WTC11 (cell line): ENCODE measurements around the gene INPP5F. TPM values are rescaled to one million over a fixed set of nuclear protein-coding genes. Genes with fewer than 3 reads are reported as not detected.

Experiments used
- ATAC-seq: fragments of 200-7000 bp; cut with Tn5 transposase; 2 replicates; pipeline ENCODE4 v1.10.0; 2021; ENCODE audit warnings: mild to moderate bottlenecking, moderate library complexity
- CTCF ChIA-PET: fragments of 300-600 bp; sonication (Branson Sonifier 250); formaldehyde crosslinking; loops from one replicate; lab custom pipeline; 2021; ENCODE audit warnings: antibody characterized with exemption; lab: Charles Lee
- POLR2A ChIA-PET: fragments of 350-600 bp; sonication (Branson Sonifier 250); formaldehyde crosslinking; loops from one replicate; lab custom pipeline; 2021; ENCODE audit warnings: antibody characterized with exemption; lab: Charles Lee
- DNase-seq: peaks from one replicate; pipeline ENCODE4 v3.0.0; 2021; ENCODE audit warnings: low spot score
- H3K27ac Mint-ChIP-seq: 2 replicates; pipeline ENCODE4 v1.8.0; 2021; ENCODE audit warnings: mixed read lengths
- H3K27me3 Mint-ChIP-seq: 2 replicates; pipeline ENCODE4 v1.8.0; 2021; ENCODE audit warnings: low read depth, mild to moderate bottlenecking, moderate library complexity, mixed read lengths
- H3K36me3 Mint-ChIP-seq: 2 replicates; pipeline ENCODE4 v1.8.0; 2021; ENCODE audit warnings: mixed read lengths
- H3K4me1 Mint-ChIP-seq: 2 replicates; pipeline ENCODE4 v1.8.0; 2022; ENCODE audit warnings: mixed read lengths
- H3K4me3 Mint-ChIP-seq: 2 replicates; pipeline ENCODE4 v1.8.0; 2021; ENCODE audit warnings: mild to moderate bottlenecking, moderate library complexity, mixed read lengths
- H3K9me3 Mint-ChIP-seq: 2 replicates; pipeline ENCODE4 v1.8.0; 2021; ENCODE audit warnings: mixed read lengths
- ELF4 ChIP-seq: sonication (generic); formaldehyde crosslinking; IDR thresholded peaks from 2 replicates; pipeline ENCODE4 v1.8.1; 2022; ENCODE audit warnings: low read depth, mild to moderate bottlenecking, moderate library complexity, missing genetic modification reagents
- EMX1 ChIP-seq: fragments of 250-450 bp; sonication (Bioruptor Pico); IDR thresholded peaks from 2 replicates; pipeline ENCODE4 v1.8.0; 2021; ENCODE audit warnings: mild to moderate bottlenecking
- FOXP1 ChIP-seq: sonication (generic); formaldehyde crosslinking; IDR thresholded peaks from 2 replicates; pipeline ENCODE4 v1.8.0; 2022; ENCODE audit warnings: missing genetic modification reagents, mild to moderate bottlenecking, moderate library complexity, borderline replicate concordance
- NR3C1 ChIP-seq: sonication (generic); formaldehyde crosslinking; conservative IDR thresholded peaks from 2 replicates; pipeline ENCODE4 v1.8.1; 2023; ENCODE audit warnings: low read depth, mild to moderate bottlenecking, missing genetic modification reagents
- OVOL2 ChIP-seq: fragments of 250-450 bp; sonication (Bioruptor Pico); IDR thresholded peaks from 2 replicates; pipeline ENCODE4 v1.9.0; 2021; ENCODE audit warnings: mild to moderate bottlenecking, borderline replicate concordance
- ZNF232 ChIP-seq: sonication (generic); formaldehyde crosslinking; IDR thresholded peaks from 2 replicates; pipeline ENCODE4 v1.8.0; 2022; ENCODE audit warnings: mild to moderate bottlenecking, missing genetic modification reagents
- total RNA-seq: library from RNA; stranded (reverse); gene quantifications from 3 replicates; pipeline ENCODE4 v1.2.3, GENCODE V29; 2021
- TF ChIP-seq, protein P1 (sequence below): fragments of 250-450 bp; sonication (Bioruptor Pico); IDR thresholded peaks from 2 replicates; pipeline ENCODE4 v1.9.0; 2021; ENCODE audit warnings: mild to moderate bottlenecking
- TF ChIP-seq, protein P2 (sequence below): sonication (generic); formaldehyde crosslinking; IDR thresholded peaks from 2 replicates; pipeline ENCODE4 v1.8.1; 2022; ENCODE audit warnings: low read depth, mild to moderate bottlenecking, moderate library complexity, missing genetic modification reagents, borderline replicate concordance
- TF ChIP-seq, protein P3 (sequence below): sonication (generic); formaldehyde crosslinking; IDR thresholded peaks from 2 replicates; pipeline ENCODE4 v1.8.0; 2023; ENCODE audit warnings: missing genetic modification reagents
- TF ChIP-seq, protein P4 (sequence below): fragments of 250-450 bp; sonication (Bioruptor Pico); IDR thresholded peaks from 2 replicates; pipeline ENCODE4 v2.1.2; 2022; ENCODE audit warnings: mild to moderate bottlenecking, moderate library complexity
- TF ChIP-seq, protein P5 (sequence below): sonication (generic); formaldehyde crosslinking; IDR thresholded peaks from 2 replicates; pipeline ENCODE4 v1.8.0; 2023; ENCODE audit warnings: missing genetic modification reagents, mild to moderate bottlenecking, borderline replicate concordance
- TF ChIP-seq, protein P6 (sequence below): fragments of 250-450 bp; sonication (Bioruptor Pico); IDR thresholded peaks from 2 replicates; pipeline ENCODE4 v1.9.0; 2021; ENCODE audit warnings: moderate library complexity, mild to moderate bottlenecking, inconsistent platforms, borderline replicate concordance
- TF ChIP-seq, protein P7 (sequence below): sonication (generic); formaldehyde crosslinking; IDR thresholded peaks from 2 replicates; pipeline ENCODE4 v1.8.1; 2022; ENCODE audit warnings: low read depth, missing genetic modification reagents, borderline replicate concordance
- TF ChIP-seq, protein P8 (sequence below): sonication (generic); formaldehyde crosslinking; IDR thresholded peaks from 2 replicates; pipeline ENCODE4 v1.8.1; 2023; ENCODE audit warnings: mild to moderate bottlenecking, moderate library complexity, missing genetic modification reagents
- TF ChIP-seq, protein P9 (sequence below): fragments of 250-450 bp; sonication (Bioruptor Pico); IDR thresholded peaks from 2 replicates; pipeline ENCODE4 v1.9.0; 2021; ENCODE audit warnings: mild to moderate bottlenecking

The INPP5F gene
- total RNA-seq, 1 experiment from 2014 or later = 83.3 TPM

DNA sequence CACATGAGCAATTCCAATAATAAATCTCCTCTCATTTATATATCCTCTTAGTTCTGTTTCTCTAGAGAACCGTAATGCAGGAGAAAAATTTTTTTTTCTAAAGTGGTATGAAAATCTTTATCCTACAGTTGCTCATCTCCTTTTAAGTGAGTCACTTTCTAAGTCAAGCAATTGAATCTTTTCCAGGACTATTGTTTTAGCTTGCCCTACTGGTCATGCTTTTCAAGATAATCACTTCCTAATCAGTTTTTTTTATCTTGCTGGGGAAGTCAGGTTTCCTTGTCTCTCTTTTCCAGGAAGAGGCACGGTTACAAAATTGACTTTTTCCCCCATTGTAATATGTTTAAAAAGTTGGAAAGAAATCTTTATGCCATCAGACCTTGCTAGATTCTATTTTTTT lies 44.0 kb downstream of the INPP5F start (continued):
- TF ChIP-seq, protein P1, sequence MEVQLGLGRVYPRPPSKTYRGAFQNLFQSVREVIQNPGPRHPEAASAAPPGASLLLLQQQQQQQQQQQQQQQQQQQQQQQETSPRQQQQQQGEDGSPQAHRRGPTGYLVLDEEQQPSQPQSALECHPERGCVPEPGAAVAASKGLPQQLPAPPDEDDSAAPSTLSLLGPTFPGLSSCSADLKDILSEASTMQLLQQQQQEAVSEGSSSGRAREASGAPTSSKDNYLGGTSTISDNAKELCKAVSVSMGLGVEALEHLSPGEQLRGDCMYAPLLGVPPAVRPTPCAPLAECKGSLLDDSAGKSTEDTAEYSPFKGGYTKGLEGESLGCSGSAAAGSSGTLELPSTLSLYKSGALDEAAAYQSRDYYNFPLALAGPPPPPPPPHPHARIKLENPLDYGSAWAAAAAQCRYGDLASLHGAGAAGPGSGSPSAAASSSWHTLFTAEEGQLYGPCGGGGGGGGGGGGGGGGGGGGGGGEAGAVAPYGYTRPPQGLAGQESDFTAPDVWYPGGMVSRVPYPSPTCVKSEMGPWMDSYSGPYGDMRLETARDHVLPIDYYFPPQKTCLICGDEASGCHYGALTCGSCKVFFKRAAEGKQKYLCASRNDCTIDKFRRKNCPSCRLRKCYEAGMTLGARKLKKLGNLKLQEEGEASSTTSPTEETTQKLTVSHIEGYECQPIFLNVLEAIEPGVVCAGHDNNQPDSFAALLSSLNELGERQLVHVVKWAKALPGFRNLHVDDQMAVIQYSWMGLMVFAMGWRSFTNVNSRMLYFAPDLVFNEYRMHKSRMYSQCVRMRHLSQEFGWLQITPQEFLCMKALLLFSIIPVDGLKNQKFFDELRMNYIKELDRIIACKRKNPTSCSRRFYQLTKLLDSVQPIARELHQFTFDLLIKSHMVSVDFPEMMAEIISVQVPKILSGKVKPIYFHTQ = no peak

DNA sequence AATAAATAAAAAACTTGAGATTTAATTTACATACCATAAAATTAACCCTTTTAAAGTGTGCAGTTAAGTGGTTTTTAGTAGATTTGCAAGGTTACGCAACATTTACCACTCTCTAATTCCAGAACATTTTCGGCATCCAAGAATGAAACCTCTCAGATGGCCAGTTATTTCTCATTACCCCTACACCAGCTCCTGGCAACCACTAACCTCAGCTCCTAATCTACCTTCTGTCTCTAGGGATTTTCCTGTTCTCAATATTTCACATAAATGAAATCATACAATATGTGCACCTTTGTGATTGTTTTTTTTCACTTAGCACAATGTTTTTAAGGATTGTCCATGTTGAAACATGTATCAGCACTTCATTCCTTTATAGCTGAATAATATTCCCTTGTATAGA lies 45.1 kb downstream of the INPP5F start:
- POLR2A ChIA-PET = no interaction called here
- TF ChIP-seq, protein P2, sequence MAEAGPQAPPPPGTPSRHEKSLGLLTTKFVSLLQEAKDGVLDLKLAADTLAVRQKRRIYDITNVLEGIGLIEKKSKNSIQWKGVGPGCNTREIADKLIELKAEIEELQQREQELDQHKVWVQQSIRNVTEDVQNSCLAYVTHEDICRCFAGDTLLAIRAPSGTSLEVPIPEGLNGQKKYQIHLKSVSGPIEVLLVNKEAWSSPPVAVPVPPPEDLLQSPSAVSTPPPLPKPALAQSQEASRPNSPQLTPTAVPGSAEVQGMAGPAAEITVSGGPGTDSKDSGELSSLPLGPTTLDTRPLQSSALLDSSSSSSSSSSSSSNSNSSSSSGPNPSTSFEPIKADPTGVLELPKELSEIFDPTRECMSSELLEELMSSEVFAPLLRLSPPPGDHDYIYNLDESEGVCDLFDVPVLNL (CRISPR knock-in tag) = no peak
- TF ChIP-seq, protein P3, sequence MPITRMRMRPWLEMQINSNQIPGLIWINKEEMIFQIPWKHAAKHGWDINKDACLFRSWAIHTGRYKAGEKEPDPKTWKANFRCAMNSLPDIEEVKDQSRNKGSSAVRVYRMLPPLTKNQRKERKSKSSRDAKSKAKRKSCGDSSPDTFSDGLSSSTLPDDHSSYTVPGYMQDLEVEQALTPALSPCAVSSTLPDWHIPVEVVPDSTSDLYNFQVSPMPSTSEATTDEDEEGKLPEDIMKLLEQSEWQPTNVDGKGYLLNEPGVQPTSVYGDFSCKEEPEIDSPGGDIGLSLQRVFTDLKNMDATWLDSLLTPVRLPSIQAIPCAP = no peak
- TF ChIP-seq ELF4 (CRISPR knock-in tag) (no peak), ZNF232 (CRISPR knock-in tag) (no peak), NR3C1 (CRISPR knock-in tag) (no peak), FOXP1 (no peak)
- TF ChIP-seq, protein P4, sequence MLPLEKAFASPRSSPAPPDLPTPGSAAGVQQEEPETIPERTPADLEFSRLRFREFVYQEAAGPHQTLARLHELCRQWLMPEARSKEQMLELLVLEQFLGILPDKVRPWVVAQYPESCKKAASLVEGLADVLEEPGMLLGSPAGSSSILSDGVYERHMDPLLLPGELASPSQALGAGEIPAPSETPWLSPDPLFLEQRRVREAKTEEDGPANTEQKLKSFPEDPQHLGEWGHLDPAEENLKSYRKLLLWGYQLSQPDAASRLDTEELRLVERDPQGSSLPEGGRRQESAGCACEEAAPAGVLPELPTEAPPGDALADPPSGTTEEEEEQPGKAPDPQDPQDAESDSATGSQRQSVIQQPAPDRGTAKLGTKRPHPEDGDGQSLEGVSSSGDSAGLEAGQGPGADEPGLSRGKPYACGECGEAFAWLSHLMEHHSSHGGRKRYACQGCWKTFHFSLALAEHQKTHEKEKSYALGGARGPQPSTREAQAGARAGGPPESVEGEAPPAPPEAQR (CRISPR knock-in tag) = no peak
- DNase-seq (no peak), ATAC-seq (no peak)
- Mint-ChIP-seq H3K36me3 (no peaks in the 10 kb centered on the region), H3K27ac (no peak overlapping the region), H3K4me1 (peaks cover 3% of the 10 kb centered on the region; the same call in 1 of the 2 replicates), H3K27me3 (no peaks in the 10 kb centered on the region), H3K9me3 (no peaks in the 10 kb centered on the region), H3K4me3 (no peak overlapping the region)
- CTCF ChIA-PET = interaction anchor here (1.1 to 1.2 kb wide), 2 partner anchors 89 to 162 kb away, joined by 3 to 4 read pairs; no protein-coding TSS in a partner anchor

DNA sequence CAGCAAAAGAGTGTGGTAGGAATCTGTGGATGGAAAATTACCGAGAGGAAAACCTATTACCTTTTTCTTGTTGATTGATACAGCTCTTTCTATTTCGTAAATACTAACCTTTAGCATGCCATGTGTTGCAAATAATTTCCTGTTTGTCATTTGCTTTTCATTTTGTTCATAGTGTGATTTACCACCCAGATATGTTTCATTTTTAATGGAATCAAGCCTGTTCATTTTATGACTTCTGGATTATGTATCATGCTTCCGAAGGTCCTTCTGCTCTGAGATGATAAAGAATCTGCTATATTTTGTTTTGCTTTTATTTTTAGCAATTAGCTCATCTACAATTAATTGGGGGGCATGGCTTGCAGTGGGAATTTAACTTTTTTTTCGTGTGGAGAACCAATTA lies 46.5 kb downstream of the INPP5F start:
- no peak overlapping the region for H3K4me3 Mint-ChIP-seq
- ATAC-seq (no peak), DNase-seq (no peak)
- no peaks in the 10 kb centered on the region for H3K27me3 Mint-ChIP-seq
- no peaks in the 10 kb centered on the region for H3K36me3 Mint-ChIP-seq
- ChIA-PET CTCF (interaction anchor here (1.7 kb wide), 1 partner anchor 22 kb away, joined by 5 read pairs; no protein-coding TSS in a partner anchor), POLR2A (no interaction called here)
- no peaks in the 10 kb centered on the region for H3K4me1 Mint-ChIP-seq
- no peaks in the 10 kb centered on the region for H3K9me3 Mint-ChIP-seq
- no peak overlapping the region for H3K27ac Mint-ChIP-seq
- TF ChIP-seq OVOL2 (no peak), EMX1 (no peak)
- TF ChIP-seq, protein P4 (CRISPR knock-in tag) = no peak
- TF ChIP-seq, protein P5, sequence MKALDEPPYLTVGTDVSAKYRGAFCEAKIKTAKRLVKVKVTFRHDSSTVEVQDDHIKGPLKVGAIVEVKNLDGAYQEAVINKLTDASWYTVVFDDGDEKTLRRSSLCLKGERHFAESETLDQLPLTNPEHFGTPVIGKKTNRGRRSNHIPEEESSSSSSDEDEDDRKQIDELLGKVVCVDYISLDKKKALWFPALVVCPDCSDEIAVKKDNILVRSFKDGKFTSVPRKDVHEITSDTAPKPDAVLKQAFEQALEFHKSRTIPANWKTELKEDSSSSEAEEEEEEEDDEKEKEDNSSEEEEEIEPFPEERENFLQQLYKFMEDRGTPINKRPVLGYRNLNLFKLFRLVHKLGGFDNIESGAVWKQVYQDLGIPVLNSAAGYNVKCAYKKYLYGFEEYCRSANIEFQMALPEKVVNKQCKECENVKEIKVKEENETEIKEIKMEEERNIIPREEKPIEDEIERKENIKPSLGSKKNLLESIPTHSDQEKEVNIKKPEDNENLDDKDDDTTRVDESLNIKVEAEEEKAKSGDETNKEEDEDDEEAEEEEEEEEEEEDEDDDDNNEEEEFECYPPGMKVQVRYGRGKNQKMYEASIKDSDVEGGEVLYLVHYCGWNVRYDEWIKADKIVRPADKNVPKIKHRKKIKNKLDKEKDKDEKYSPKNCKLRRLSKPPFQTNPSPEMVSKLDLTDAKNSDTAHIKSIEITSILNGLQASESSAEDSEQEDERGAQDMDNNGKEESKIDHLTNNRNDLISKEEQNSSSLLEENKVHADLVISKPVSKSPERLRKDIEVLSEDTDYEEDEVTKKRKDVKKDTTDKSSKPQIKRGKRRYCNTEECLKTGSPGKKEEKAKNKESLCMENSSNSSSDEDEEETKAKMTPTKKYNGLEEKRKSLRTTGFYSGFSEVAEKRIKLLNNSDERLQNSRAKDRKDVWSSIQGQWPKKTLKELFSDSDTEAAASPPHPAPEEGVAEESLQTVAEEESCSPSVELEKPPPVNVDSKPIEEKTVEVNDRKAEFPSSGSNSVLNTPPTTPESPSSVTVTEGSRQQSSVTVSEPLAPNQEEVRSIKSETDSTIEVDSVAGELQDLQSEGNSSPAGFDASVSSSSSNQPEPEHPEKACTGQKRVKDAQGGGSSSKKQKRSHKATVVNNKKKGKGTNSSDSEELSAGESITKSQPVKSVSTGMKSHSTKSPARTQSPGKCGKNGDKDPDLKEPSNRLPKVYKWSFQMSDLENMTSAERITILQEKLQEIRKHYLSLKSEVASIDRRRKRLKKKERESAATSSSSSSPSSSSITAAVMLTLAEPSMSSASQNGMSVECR (CRISPR knock-in tag) = no peak
- TF ChIP-seq, protein P6, sequence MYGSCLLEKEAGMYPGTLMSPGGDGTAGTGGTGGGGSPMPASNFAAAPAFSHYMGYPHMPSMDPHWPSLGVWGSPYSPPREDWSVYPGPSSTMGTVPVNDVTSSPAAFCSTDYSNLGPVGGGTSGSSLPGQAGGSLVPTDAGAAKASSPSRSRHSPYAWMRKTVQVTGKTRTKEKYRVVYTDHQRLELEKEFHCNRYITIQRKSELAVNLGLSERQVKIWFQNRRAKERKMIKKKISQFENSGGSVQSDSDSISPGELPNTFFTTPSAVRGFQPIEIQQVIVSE (CRISPR knock-in tag) = no peak
- TF ChIP-seq, protein P7, sequence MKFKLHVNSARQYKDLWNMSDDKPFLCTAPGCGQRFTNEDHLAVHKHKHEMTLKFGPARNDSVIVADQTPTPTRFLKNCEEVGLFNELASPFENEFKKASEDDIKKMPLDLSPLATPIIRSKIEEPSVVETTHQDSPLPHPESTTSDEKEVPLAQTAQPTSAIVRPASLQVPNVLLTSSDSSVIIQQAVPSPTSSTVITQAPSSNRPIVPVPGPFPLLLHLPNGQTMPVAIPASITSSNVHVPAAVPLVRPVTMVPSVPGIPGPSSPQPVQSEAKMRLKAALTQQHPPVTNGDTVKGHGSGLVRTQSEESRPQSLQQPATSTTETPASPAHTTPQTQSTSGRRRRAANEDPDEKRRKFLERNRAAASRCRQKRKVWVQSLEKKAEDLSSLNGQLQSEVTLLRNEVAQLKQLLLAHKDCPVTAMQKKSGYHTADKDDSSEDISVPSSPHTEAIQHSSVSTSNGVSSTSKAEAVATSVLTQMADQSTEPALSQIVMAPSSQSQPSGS (CRISPR knock-in tag) = no peak
- TF ChIP-seq, protein P8, sequence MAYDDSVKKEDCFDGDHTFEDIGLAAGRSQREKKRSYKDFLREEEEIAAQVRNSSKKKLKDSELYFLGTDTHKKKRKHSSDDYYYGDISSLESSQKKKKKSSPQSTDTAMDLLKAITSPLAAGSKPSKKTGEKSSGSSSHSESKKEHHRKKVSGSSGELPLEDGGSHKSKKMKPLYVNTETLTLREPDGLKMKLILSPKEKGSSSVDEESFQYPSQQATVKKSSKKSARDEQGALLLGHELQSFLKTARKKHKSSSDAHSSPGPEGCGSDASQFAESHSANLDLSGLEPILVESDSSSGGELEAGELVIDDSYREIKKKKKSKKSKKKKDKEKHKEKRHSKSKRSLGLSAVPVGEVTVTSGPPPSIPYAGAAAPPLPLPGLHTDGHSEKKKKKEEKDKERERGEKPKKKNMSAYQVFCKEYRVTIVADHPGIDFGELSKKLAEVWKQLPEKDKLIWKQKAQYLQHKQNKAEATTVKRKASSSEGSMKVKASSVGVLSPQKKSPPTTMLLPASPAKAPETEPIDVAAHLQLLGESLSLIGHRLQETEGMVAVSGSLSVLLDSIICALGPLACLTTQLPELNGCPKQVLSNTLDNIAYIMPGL (CRISPR knock-in tag) = no peak
- TF ChIP-seq, protein P9, sequence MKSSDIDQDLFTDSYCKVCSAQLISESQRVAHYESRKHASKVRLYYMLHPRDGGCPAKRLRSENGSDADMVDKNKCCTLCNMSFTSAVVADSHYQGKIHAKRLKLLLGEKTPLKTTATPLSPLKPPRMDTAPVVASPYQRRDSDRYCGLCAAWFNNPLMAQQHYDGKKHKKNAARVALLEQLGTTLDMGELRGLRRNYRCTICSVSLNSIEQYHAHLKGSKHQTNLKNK (CRISPR knock-in tag) = no peak
